Activated CD4-positive, alpha-beta T cell treated with anti-CD3 and anti-CD28 coated beads, Interleukin-2, Interleukin-4, amounts not matched to agents 100 ng/mL and 50 ng/mL, durations not matched to agents 16 hours and 8 hours (primary cell): ENCODE measurements around the gene SNRNP48.

Source experiments
- DNase-seq: peaks from one replicate; pipeline ENCODE4 v3.0.0-alpha.2; 2020; ENCODE audit warnings: low spot score

SNRNP48 gene

DNA sequence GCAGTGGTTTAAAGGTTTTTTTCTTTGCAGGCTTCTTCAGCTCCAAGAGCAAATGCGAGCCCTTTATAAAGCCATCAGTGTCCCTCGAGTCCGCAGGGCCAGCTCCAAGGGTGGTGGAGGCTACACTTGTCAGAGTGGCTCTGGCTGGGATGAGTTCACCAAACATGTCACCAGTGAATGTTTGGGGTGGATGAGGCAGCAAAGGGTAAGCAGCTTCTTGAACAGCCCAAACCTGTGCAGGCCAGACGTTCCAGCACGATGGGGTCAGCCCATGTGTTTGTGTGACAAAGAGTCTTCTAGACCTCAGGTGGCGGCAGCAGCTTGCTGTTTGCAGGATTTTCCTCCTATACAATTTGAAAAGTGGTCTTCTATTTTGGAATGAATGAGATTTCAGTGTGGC, 30.8 kb upstream of the SNRNP48 start:
- DNase-seq, result no peak

DNA sequence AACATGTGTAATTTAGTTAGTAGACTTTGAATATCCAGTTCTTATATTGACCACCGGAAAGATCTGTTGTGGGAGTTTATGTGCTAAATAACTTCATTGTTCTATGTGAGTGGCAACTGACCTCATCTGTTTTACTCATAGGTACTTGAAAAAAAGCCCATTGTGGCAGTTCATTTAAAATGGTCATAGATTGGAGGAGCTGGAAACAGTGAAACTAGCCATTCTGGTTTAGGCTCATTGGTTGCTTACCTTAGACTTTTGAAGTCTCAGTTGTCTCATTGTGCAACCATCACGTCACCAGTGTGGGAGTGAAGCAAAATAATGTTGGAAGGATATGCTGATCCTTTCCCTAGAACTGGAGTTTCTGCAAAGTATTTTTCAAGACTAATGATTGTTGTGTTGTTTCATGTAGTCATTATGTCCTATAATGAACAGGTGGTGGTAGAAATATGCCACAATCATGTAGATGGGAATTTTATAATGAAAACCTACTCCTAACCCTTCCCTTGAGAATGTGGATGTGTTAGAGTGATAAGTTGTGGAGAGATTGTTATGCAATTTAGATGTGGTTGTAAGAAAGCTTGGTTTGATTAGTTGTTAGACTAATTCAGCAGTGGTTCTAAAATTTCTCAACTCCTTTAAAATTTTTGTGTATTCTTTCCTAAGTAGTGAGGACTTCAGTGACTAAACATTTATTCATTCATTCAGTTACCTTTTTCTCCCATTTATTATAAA, 30.2 kb upstream of the SNRNP48 start:
- DNase-seq, result no peak

DNA sequence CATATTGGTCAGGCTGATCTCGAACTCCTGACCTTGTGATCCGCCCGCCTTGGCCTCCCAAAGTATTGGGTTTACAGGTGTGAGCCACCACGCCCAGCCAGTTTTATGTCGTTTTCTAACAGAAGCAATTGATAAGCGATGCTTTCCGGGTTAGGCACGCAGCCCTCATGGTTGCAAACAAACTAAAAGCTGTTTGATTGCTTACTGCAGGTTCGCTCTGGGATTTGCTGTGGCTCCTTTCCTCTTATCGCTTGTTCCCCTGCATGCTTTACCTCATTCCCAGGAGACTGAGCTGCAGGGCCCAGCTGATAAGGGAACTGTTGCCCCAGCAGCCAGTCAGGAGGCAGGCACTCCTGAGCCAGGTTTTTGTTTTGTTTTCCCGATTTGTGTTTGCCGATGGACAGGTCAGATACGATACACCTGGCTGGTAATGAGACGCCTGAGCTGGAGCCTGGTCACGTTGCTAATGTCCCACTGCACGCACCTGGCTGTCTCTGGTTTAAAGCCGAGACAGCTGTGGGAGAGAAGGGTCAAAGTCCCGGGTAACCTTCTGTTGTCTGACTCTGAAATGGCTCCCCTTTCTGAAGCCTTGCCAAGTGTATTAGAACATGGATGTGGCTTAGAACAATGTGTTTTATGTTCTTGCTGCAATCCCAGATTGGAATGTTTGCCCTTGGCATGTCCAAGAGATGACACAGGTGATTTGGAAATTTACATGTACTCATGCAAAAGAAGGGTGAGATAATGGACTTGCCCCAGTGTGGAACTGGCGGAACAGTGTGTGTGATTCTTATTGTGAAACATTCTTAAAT, 28.6 kb upstream of the SNRNP48 start:
- no peak for DNase-seq

DNA sequence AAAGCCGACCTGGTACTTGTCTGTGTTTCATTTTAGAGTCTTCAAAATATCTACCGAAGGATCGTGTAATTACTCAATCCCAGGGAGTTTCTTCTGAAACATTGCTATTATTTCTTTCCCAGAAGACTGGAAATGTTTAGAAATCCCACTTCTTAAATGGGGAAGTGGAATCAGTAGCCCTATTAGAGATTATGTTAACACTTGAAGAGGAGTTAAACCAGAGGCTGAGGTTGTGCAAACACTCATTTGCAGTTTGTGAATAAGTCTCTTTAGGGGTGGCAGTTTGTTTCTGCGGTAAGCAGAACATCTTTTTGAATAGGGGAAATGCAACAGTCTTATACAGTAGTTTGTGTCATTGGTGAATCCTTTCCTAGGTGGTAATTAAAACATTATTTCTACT, 27.2 kb upstream of the SNRNP48 start:
- DNase-seq, result no peak

DNA sequence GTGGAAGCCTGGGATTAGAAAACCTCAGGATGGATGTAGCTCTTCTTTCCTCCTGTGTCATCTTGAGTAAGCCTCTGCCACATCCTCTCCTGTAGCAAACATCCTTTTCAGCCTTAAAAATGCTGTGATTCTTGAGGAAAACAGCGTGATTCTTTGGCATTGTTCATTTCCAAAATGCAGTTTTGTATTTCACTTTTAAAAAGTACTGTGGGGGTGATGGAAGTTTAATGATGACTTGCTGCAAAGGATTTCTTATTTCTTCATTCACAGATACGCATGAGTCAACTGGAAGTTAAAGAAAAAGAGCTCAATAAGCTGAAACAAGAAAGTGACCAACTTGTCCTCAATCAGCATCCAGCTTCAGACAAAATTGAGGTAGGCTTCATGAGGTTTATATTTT, 23.9 kb upstream of the SNRNP48 start:
- DNase-seq, result no peak

DNA sequence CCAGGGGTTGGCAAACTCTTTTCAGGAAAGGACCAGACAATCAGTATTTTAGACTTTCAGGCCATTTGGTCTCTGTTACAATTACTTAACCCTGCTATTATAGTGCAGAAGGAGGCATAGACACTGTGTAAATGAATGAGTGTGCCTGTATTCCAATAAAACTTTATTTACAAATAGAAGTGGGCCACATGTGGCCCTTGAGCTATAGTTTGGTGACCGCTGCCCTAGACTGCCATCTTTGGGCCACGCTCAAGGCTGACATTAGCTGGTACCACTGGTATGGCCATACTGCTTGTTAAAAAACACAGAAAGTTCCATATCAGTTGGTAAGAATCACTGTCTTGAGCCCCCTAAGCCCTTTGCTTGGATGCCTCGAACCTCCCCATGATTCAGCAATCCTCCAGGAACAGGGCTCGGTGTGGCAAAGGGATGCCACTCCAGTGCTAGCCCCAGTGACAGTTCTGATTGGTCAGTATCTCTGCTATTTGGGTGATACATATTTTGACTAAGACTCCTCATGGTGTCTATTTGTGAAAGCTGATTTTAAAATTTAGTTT, 23.3 kb upstream of the SNRNP48 start:
- no peak for DNase-seq

DNA sequence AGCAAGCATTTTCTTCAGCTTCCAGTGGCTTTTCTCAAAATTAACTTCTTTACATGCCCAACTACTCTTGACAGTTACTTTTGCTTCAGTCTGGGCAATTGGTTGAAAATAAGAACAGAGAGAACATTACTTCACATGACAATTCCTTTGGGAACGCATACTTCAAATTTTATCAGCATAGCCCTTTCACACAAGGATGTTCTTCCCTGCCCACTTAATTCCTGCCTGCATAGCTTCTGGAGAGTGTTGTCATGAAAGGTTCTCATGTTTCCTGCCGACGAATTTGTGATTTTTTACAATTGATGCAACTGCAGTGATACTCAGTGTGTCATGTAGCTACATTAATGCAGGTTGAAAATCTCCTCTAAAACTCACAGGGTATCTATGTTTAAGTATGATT, 22.0 kb upstream of the SNRNP48 start:
- DNase-seq, result no peak

DNA sequence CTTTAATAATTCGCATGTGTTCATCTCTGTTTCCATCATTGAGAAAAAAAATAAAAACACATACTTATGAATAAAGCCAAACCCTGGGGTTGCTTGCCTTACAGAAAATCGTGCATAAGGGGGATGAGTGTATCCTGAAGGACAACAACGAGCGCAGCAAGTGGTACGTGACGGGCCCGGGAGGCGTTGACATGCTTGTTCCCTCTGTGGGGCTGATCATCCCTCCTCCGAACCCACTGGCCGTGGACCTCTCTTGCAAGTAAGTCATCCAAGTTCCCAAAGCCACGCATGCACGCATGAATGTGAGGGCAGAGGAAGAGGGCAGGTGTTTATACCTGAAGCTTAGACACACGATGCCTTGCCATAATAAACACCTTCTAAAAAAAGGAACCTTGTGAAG, 20.9 kb upstream of the SNRNP48 start:
- no peak for DNase-seq

DNA sequence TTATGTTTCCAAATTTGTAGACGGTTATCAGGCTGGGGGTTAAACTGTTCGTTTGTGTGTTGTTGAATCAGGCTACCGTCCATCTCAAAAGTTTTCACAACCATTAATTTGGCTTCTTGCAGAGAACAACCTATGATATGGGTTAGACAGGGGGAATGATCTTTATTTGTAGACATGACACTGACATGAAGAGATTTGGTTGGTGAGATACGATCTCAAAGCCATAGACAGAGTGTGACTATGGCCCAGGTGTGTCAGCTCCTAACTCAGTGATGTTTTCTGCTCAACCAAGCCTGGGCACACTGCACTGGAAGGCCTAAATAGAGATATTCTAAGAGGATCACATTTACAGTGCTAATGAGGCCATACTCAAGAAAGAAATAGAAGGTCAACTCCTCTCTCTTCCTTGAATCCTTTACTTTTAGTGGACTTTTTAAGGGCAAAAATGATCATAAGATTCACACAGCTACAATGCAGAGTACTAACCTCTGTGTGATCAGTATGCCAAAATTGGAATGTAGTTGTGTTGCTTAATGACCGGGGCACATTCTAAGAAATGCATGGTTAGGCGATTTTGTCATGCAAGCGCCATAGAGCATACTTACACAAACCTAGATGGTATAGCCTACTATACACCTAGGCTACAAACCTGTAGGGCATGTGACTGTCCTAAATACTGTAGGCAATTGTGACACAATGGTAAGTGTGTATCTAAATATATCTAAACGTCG, 17.6 kb upstream of the SNRNP48 start:
- DNase-seq, result no peak

DNA sequence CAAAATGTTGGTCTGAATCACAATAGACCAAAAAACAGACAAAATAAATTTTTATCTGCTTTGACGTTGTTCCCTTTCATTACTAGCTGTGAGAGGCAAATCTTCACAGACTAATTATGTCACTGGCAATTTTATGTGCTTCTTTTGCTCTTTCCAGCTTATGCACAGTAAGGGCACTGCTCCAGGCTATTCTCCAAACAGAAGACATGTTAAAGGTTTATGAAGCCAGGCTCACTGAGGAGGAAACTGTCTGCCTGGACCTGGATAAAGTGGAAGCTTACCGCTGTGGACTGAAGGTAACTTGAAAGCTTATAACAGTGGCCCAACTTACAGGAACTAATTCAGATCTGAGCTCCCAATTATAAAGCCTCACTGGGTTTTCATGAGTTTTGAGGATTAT, 15.5 kb upstream of the SNRNP48 start:
- no peak for DNase-seq

DNA sequence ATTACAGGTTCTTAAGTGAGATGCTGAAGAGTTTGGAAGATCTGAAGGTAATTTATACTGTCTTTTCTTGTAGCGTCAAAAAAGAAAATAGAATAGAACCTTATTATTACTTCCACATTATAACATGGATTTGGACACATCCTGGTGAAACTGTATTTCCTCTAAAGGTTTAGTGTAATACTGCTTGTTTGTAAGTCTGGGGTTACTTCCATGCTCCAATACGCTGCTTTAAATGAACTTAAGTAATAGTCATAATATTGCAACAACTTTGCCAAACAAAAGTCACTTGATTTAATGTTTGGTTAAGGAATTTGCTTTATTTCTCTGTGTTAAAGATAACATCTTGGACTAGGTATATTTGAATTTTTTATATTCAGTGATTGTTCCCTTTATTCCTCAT, 11.5 kb upstream of the SNRNP48 start:
- DNase-seq, result no peak

DNA sequence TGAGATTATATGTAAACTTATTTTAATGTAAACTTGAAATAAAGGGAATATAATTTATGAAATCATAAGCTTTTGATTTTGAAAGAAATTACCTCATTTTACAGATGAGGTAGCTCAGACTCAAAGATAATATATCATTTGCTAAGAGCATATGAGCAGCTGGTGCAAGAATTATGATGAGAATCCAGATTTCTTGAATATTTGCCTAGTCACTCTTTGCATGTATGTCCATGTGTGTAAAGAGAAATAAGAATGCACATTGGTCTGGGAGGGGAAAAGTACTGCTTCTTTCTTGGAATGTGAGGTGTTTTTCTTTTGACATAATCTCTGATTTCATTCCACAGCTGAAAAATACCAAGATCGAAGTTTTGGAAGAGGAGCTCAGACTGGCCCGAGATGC, 11.1 kb upstream of the SNRNP48 start:
- DNase-seq, result no peak

DNA sequence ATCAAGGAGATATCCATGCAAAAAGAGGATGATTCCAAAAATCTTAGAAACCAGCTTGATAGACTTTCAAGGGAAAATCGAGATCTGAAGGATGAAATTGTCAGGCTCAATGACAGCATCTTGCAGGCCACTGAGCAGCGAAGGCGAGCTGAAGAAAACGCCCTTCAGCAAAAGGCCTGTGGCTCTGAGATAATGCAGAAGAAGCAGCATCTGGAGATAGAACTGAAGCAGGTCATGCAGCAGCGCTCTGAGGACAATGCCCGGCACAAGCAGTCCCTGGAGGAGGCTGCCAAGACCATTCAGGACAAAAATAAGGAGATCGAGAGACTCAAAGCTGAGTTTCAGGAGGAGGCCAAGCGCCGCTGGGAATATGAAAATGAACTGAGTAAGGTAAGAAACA, 10.1 kb upstream of the SNRNP48 start:
- no peak for DNase-seq

DNA sequence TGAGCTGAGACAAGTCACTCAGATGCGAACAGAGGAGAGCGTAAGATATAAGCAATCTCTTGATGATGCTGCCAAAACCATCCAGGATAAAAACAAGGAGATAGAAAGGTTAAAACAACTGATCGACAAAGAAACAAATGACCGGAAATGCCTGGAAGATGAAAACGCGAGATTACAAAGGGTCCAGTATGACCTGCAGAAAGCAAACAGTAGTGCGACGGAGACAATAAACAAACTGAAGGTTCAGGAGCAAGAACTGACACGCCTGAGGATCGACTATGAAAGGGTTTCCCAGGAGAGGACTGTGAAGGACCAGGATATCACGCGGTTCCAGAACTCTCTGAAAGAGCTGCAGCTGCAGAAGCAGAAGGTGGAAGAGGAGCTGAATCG, 9.5 kb upstream of the SNRNP48 start:
- no peak for DNase-seq

DNA sequence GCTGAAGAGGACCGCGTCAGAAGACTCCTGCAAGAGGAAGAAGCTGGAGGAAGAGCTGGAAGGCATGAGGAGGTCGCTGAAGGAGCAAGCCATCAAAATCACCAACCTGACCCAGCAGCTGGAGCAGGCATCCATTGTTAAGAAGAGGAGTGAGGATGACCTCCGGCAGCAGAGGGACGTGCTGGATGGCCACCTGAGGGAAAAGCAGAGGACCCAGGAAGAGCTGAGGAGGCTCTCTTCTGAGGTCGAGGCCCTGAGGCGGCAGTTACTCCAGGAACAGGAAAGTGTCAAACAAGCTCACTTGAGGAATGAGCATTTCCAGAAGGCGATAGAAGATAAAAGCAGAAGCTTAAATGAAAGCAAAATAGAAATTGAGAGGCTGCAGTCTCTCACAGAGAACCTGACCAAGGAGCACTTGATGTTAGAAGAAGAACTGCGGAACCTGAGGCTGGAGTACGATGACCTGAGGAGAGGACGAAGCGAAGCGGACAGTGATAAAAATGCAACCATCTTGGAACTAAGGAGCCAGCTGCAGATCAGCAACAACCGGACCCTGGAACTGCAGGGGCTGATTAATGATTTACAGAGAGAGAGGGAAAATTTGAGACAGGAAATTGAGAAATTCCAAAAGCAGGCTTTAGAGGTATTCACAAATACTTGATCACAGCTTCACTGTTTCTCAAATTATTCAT, 8.9 kb upstream of the SNRNP48 start:
- DNase-seq, result no peak

DNA sequence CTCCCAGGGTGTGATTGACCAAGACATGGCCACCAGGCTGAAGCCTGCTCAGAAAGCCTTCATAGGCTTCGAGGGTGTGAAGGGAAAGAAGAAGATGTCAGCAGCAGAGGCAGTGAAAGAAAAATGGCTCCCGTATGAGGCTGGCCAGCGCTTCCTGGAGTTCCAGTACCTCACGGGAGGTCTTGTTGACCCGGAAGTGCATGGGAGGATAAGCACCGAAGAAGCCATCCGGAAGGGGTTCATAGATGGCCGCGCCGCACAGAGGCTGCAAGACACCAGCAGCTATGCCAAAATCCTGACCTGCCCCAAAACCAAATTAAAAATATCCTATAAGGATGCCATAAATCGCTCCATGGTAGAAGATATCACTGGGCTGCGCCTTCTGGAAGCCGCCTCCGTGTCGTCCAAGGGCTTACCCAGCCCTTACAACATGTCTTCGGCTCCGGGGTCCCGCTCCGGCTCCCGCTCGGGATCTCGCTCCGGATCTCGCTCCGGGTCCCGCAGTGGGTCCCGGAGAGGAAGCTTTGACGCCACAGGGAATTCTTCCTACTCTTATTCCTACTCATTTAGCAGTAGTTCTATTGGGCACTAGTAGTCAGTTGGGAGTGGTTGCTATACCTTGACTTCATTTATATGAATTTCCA, 4.6 kb upstream of the SNRNP48 start:
- DNase-seq, result no peak

DNA sequence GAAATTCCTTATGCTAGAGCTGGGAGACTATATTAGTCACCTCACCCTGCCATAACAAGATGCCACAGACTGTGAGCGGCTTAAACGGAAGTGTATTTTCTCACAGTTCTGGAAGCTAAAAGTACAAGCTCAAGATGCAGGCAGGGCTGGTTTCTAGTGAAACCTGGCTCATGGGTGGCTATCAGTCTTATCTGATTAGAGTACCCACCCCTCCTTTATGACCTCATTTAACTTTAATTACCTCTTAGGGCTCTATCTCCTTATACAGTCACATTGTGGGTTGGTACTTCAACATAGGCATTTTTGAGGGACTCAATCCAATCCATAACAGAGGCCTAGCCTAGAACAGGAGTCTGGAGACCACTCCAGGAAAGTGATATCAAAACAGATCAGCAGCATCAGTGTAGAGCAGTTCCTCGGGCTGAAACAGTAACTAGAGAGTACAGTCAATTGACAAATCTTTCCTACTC, 2.3 kb upstream of the SNRNP48 start:
- no peak for DNase-seq

DNA sequence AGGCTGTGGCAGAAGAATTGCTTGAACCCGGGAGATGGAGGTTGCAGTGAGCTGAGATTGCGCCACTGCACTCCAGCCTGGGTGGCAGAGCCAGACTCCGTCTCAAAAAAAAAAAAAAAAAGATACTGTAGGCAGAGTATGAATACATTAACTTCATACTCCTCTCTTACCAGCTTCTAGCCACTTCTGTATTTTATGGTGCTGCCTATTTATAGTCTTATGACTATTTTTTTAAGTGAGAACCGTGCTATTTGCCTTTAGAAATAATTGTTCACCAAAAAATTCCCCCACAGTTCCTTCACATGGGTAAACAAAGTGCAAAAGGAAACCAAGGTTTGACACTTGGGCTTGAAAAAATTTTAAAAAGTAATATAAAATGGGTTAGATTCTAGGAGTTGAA, 1.5 kb upstream of the SNRNP48 start:
- no peak for DNase-seq

DNA sequence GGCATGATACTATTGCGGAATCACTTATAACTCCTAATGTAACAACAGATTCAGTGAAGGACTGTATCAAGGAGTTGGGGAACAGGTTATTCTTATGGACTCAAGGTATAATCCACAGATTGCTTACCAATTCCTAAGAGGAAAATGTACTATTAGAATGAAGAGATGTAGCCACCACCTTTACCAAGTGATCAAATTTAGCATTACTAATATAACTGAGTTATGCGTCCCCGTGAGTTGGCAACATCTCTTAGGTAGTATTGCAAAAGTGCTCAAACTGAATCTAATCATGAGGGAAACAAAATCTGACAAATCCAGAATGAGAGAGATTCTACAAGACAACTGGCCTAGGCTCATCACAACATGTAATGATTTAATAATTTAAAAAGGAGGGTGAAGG, 777 bp upstream of the SNRNP48 start:
- no peak for DNase-seq

DNA sequence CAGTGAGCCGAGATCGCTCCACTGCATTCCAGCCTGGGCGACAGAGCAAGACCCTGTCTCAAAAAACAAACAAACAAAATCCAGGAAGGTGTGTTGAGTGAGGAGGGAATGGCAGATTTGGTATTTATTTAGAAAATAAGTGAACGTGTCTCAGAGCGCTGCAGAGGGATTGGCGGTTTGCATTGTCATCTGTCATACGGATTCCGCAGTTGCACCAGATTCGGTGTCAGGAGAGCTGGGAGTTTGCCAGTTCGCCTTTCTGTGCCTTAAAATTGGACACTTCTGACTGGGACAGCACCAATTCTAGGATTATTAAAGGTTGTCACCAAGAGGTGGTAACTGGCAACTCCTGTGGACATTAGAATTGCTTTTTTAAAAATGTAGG, 912 bp downstream of the SNRNP48 start:
- no peak for DNase-seq

DNA sequence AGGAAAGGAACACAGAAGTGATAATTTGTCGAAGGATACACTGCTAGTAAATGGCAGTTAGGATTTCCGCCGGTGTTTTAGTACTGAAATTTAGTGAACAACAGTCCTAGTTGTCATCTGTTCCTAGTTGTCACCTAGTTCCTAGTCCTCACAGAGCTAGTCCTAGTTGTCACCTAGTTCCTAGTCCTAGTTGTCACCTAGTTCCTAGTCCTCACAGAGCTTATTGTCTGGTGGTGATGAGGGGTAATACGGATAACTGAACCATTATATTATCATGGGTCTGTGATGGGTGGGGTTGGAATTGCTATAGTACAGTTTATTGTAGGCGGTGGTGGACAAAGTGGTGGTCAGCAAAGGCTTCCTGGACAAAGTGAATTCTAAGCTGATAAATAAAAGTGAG, 1.8 kb downstream of the SNRNP48 start:
- DNase-seq, result peak; percentile 1

DNA sequence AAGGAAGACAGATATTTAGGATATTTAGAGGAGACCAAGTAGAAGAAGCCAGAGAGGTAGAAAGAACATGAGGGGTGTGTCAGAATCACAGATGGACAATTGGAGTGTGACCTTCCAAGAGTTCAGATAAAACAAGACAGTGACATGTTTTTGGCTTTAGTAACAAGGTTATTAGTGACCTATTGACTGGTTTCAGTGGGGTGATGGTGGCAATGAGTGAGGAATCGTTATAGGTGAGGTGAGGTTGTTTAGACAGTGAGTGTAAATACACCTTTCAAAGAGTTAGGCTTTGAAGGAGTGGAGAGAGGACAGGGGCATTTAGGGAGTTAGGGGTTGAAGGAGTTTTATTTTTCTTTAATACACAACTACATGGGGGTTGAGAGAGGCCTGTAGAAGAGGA, 3.2 kb downstream of the SNRNP48 start:
- DNase-seq, result no peak
